ENCODE results near the gene WNT5B.
"Not testable (repeated sequence)": the region's sequence is repeated elsewhere in the genome, so short reads cannot be mapped to it uniquely, and the experiment has no call there.

The WNT5B gene

DNA sequence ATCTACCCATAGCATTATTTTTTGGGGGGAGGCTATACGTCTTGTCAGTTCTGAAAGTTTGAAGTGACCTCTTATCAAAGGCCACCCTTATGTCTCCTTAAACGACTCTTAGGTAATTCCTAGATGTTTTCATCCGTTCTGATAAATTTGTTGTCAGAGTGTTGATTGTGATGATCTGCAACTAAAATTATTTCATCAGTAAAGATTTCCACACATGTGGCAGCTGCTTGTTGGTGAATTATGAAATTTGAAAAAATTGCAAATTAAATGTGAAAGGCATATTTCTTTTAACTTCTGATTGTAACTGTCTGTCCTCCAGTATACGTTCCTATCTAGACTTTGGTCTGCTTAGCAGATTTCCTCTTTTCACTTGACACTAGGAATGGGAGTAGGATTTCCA, 63.2 kb downstream of the WNT5B start:
- H3K36me3 ChIP-seq (ENCODE audit: control insufficient read depth, insufficient read depth, low read length), result no peaks in the 10 kb centered on the region
- no peaks in the 10 kb centered on the region for H3K27me3 ChIP-seq (replicated peaks; ENCODE audit: control insufficient read depth, insufficient read depth, low read length)
- DNase-seq (ENCODE audit: extremely low read depth, insufficient read length), result no peak
- peak overlapping the region; percentile 97 for H3K4me3 ChIP-seq (replicated peaks; ENCODE audit: low read depth, low read length)
- TF ChIP-seq, protein P1, sequence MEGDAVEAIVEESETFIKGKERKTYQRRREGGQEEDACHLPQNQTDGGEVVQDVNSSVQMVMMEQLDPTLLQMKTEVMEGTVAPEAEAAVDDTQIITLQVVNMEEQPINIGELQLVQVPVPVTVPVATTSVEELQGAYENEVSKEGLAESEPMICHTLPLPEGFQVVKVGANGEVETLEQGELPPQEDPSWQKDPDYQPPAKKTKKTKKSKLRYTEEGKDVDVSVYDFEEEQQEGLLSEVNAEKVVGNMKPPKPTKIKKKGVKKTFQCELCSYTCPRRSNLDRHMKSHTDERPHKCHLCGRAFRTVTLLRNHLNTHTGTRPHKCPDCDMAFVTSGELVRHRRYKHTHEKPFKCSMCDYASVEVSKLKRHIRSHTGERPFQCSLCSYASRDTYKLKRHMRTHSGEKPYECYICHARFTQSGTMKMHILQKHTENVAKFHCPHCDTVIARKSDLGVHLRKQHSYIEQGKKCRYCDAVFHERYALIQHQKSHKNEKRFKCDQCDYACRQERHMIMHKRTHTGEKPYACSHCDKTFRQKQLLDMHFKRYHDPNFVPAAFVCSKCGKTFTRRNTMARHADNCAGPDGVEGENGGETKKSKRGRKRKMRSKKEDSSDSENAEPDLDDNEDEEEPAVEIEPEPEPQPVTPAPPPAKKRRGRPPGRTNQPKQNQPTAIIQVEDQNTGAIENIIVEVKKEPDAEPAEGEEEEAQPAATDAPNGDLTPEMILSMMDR (IDR thresholded peaks at IDR 0.05; ENCODE audit: insufficient read depth, low read length, poor library complexity, severe bottlenecking), result no peak

DNA sequence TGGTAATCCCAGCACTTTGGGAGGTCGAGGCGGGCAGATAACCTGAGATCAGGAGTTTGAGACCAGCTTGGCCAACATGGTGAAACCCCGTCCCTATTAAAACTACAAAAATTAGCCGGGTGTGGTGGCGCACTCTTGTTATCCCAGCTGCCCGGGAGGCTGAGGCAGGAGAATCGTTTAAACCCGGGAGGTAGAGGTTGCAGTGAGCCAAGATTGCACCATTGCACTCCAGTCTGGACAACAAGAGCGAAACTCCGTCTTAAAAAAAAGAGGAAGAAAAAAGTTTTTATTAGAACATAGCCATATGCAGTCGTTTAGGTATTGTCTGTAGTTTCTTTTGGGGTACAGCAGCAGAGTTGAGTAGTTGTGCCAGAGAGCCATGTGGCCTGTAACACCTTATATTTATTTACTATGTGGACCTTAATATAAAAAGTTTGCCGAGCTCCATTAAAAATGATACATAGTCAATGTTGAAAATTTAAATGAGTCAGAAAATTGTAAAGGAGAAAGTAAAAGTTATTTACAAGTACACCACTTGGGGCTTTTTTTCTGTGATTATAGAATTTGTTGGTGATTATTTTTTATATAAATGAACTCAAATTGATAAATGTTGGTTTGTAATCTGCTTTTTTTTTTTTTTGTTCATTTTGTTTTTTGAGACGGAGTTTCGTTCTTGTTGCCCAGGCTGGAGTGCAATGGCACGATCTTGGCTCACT, 64.0 kb downstream of the WNT5B start:
- no peak for DNase-seq (ENCODE audit: extremely low read depth, insufficient read length)
- peaks cover 1% of the 10 kb centered on the region for H3K36me3 ChIP-seq (ENCODE audit: control insufficient read depth, insufficient read depth, low read length)
- H3K27me3 ChIP-seq (replicated peaks; ENCODE audit: control insufficient read depth, insufficient read depth, low read length), result no peaks in the 10 kb centered on the region
- H3K4me3 ChIP-seq (replicated peaks; ENCODE audit: low read depth, low read length), result peak overlapping the region; percentile 40
- TF ChIP-seq, protein P1 (IDR thresholded peaks at IDR 0.05; ENCODE audit: insufficient read depth, low read length, poor library complexity, severe bottlenecking), result no peak

DNA sequence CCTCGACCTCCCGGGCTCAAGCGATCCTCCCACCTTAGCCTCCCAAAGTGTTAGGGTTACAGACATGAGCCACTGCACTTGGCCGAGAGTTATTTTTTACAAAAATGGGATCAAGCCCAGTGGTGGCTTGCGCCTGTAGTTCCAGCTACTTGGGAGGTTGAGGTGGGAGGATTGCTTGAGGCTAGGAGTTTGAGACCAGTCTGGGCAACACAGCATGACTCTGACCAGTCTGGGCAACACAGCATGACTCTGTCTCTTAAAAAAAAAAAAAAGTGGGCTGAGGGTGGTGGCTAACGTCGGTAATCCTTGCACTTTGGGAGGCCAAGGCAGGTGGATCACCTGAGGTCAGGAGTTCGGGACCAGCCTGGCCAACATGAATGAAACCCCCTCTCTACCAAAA, 66.1 kb downstream of the WNT5B start:
- H3K36me3 ChIP-seq (ENCODE audit: control insufficient read depth, insufficient read depth, low read length); DNase-seq (ENCODE audit: extremely low read depth, insufficient read length); H3K27me3 ChIP-seq (replicated peaks; ENCODE audit: control insufficient read depth, insufficient read depth, low read length); H3K4me3 ChIP-seq (replicated peaks; ENCODE audit: low read depth, low read length): not testable (repeated sequence)

DNA sequence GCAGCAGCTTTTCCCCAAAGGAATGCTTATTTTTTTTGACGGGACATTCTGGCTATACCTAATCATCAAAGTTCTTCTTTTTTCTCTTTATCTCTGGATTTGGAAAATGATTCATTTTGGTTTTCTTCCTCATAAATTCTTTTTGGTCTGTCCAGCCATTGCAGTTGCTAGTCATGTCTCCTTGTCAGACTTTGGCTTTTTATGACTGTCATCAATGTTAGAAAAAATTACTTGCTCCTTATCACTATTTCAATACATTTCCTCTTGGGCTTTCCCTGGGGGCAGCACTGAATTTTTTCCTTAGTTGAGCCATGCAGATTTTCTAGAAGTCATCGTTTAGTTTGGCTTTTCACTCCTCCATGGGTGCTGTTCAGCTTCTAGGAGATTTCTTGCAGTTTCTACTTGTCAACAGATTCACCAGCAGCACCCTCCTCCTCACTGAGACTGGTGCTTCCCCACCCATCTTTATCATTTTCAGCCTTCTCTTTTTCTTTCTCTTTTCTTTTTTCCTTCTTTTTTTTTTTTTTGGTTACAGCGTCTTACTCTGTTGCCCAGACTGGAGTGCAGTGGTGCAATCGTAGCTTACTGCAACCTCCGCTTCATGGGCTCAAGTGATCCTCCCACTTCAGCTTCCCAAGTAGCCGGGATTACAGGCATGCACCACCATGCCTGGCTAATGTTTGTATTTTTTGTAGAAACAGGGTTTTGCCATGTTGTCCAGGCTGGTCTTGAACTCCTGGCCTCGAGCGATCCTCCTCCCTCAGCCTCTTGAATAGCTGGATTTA, 67.0 kb downstream of the WNT5B start:
- DNase-seq (ENCODE audit: extremely low read depth, insufficient read length), result no peak
- Histone ChIP-seq H3K27me3 (replicated peaks; ENCODE audit: control insufficient read depth, insufficient read depth, low read length) (no peaks in the 10 kb centered on the region), H3K36me3 (ENCODE audit: control insufficient read depth, insufficient read depth, low read length) (peaks cover 1% of the 10 kb centered on the region), H3K4me3 (replicated peaks; ENCODE audit: low read depth, low read length) (no peak overlapping the region)
- TF ChIP-seq, protein P1 (IDR thresholded peaks at IDR 0.05; ENCODE audit: insufficient read depth, low read length, poor library complexity, severe bottlenecking), result no peak

DNA sequence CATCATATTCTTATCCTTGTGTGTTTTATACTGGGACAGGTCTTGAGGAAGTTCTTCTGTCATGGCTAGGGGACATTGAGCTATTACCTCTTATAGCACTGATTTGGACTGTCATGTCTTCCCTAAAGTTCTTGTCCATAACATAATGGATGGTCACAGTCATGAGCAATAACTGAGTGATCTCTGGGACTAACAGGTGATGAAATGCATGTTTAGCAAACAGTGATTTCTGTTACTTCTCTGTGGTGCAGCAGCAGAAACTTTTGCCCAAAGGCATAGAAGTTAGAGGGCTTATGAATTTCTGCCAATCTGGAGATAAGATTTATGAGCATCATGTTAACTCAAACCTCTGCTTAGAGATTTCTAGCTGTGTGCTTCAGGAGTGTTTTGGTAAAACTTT, 67.8 kb downstream of the WNT5B start:
- no peak for DNase-seq (ENCODE audit: extremely low read depth, insufficient read length)
- Histone ChIP-seq H3K36me3 (ENCODE audit: control insufficient read depth, insufficient read depth, low read length) (peaks cover 1% of the 10 kb centered on the region), H3K4me3 (replicated peaks; ENCODE audit: low read depth, low read length) (no peak overlapping the region), H3K27me3 (replicated peaks; ENCODE audit: control insufficient read depth, insufficient read depth, low read length) (no peaks in the 10 kb centered on the region)
- TF ChIP-seq, protein P1 (IDR thresholded peaks at IDR 0.05; ENCODE audit: insufficient read depth, low read length, poor library complexity, severe bottlenecking), result no peak

Measured in GM06990 (cell line).